ENCODE results near the gene RHOJ.

- TF ChIP-seq EZH2phosphoT487 (IDR thresholded peaks at IDR 0.05; ENCODE audit: low read depth, severe bottlenecking, unreplicated experiment), result no peak
- no peak for TF ChIP-seq CTCF (IDR thresholded peaks at IDR 0.05; ENCODE audit: poor library complexity)
Measured at GRCh38 chr14:63157195-63157594, 47.0 kb upstream of the RHOJ start.

Measured in hepatocyte (in vitro differentiated cells).